ENCODE data around the gene EYS. TPM values are rescaled to one million over a fixed set of nuclear protein-coding genes. Genes with fewer than 3 reads are reported as not detected.

The EYS gene
- total RNA-seq, 1 experiment from 2014 or later, result not detected

DNA sequence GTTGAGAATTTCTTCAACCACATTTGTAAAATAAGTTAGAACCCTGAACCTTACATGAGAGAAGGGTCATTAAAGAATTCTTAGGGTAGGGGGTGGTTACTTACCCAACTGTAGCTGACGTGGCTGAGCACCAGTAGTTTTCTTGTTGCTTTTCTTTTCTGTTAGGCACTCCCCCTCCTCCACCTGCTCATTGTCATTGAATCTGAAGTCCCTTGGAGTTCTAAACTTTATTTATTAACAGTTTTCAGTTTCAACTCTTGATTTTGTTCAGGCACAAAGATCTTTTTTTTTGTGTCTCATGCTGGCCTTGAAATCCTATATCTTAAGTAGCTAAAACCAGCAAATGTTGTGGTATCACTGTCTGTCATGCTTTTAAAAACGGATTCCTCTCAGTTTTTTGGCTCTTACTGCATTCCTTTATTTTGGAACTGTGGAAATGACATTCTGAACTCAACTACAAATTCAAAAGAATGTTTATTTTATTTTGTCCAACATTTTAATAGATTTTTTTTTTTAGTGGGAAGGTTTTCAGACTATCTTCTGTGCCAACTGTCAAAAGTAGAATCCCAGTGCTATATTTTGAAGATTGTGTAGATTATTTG, 1606.2 kb downstream of the EYS start:
- no peak for DNase-seq
- Mint-ChIP-seq H3K4me1 (ENCODE audit: low read depth, unreplicated experiment) (no peaks in the 10 kb centered on the region), H3K4me3 (ENCODE audit: unreplicated experiment) (no peak overlapping the region), H3K27me3 (ENCODE audit: insufficient read depth, unreplicated experiment) (no peaks in the 10 kb centered on the region), H3K27ac (ENCODE audit: unreplicated experiment) (no peak overlapping the region), H3K9me3 (ENCODE audit: unreplicated experiment) (peaks cover 11% of the 10 kb centered on the region), H3K36me3 (ENCODE audit: insufficient read depth, unreplicated experiment) (no peaks in the 10 kb centered on the region)
- Histone ChIP-seq H3K4me3 (ENCODE audit: low read depth, low read length) (no peak overlapping the region), H3K36me3 (ENCODE audit: control insufficient read depth, insufficient read depth, low read length) (no peaks in the 10 kb centered on the region), H3K27me3 (replicated peaks; ENCODE audit: control insufficient read depth, insufficient read depth, low read length) (no peaks in the 10 kb centered on the region), H3K9me3 (no peaks in the 10 kb centered on the region), H3K4me1 (no peaks in the 10 kb centered on the region)
- no TSS peak for BruUV-seq (replicated peaks)
- TF ChIP-seq, protein P1, sequence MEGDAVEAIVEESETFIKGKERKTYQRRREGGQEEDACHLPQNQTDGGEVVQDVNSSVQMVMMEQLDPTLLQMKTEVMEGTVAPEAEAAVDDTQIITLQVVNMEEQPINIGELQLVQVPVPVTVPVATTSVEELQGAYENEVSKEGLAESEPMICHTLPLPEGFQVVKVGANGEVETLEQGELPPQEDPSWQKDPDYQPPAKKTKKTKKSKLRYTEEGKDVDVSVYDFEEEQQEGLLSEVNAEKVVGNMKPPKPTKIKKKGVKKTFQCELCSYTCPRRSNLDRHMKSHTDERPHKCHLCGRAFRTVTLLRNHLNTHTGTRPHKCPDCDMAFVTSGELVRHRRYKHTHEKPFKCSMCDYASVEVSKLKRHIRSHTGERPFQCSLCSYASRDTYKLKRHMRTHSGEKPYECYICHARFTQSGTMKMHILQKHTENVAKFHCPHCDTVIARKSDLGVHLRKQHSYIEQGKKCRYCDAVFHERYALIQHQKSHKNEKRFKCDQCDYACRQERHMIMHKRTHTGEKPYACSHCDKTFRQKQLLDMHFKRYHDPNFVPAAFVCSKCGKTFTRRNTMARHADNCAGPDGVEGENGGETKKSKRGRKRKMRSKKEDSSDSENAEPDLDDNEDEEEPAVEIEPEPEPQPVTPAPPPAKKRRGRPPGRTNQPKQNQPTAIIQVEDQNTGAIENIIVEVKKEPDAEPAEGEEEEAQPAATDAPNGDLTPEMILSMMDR (IDR thresholded peaks at IDR 0.05; ENCODE audit: insufficient read depth in 1 of 2, low read depth in 1 of 2, low read length in 1 of 2, severe bottlenecking in 1 of 2, unreplicated experiment in 1 of 2), result no peak
- intact Hi-C loops (cut with micrococcal nuclease; ENCODE audit: unreplicated experiment), result no loop called here
- ChIA-PET POLR2A (no interaction called here), CTCF (no interaction called here)

DNA sequence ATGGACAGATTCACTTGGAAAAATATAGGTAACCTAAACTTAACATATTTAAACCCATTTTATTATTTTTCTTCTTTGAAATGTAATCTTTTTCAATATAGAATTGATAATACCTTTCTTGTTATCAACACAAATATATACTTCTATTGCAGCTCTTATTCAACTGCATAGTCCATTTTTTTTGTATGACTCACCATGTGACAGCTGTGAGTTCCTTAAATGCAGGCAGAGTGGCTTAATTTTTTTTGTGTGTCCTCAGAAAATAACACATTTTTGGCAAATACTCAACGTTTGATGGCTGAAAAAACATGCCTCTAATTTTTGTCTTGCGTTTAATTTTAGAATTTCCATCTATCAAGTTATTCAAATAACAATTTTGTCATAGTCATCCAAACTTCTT, 1616.7 kb downstream of the EYS start:
- Mint-ChIP-seq H3K4me1 (ENCODE audit: low read depth, unreplicated experiment) (peaks cover 9% of the 10 kb centered on the region), H3K27me3 (ENCODE audit: insufficient read depth, unreplicated experiment) (no peaks in the 10 kb centered on the region), H3K9me3 (ENCODE audit: unreplicated experiment) (peaks cover 38% of the 10 kb centered on the region), H3K4me3 (ENCODE audit: unreplicated experiment) (no peak overlapping the region), H3K36me3 (ENCODE audit: insufficient read depth, unreplicated experiment) (no peaks in the 10 kb centered on the region), H3K27ac (ENCODE audit: unreplicated experiment) (no peak overlapping the region)
- ChIA-PET POLR2A (no interaction called here), CTCF (no interaction called here)
- BruUV-seq (replicated peaks), result no TSS peak
- peaks cover 1% of the 10 kb centered on the region; the same call in 1 of the 2 replicates for H3K36me3 ChIP-seq (ENCODE audit: control insufficient read depth, insufficient read depth, low read length)
- H3K4me3 ChIP-seq (ENCODE audit: low read depth, low read length), result no peak overlapping the region
- H3K27me3 ChIP-seq (replicated peaks; ENCODE audit: control insufficient read depth, insufficient read depth, low read length), result no peaks in the 10 kb centered on the region
- intact Hi-C loops (cut with micrococcal nuclease; ENCODE audit: unreplicated experiment), result no loop called here
- H3K9me3 ChIP-seq, result no peaks in the 10 kb centered on the region
- TF ChIP-seq, protein P1 (IDR thresholded peaks at IDR 0.05; ENCODE audit: insufficient read depth in 1 of 2, low read depth in 1 of 2, low read length in 1 of 2, severe bottlenecking in 1 of 2, unreplicated experiment in 1 of 2), result no peak
- DNase-seq, result no peak
- peaks cover 5% of the 10 kb centered on the region; the same call in 1 of the 2 replicates for H3K4me1 ChIP-seq

DNA sequence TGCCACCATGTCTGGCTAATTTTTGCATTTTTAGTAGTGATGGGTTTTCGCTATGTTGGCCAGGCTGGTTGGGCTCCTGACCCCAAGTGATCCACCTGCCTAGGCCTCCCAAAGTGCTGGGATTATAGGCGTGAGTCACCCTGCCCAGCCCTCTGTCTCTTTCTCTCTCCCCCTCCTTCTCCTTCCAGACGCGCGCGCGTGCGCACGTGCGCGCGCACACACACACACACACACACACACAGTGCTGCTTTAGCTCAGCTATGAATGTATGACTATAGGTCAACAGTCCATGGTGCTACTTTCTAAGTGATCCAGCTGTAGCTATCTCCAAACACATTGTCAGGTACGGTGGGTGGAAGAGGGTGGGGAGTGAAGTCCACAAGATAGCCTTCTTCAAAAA, 1621.9 kb downstream of the EYS start:
- CTCF ChIA-PET, result interaction anchor here (1.4 to 1.7 kb wide), 2 partner anchors 173 to 195 kb away, joined by 5 read pairs; no protein-coding TSS in a partner anchor
- Mint-ChIP-seq H3K36me3 (ENCODE audit: insufficient read depth, unreplicated experiment) (no peaks in the 10 kb centered on the region), H3K4me1 (ENCODE audit: low read depth, unreplicated experiment) (peaks cover 26% of the 10 kb centered on the region), H3K27ac (ENCODE audit: unreplicated experiment) (peak overlapping the region; percentile 40), H3K4me3 (ENCODE audit: unreplicated experiment) (peak overlapping the region; percentile 32), H3K27me3 (ENCODE audit: insufficient read depth, unreplicated experiment) (no peaks in the 10 kb centered on the region), H3K9me3 (ENCODE audit: unreplicated experiment) (peaks cover 17% of the 10 kb centered on the region)
- BruUV-seq (replicated peaks), result no TSS peak
- TF ChIP-seq, protein P1 (IDR thresholded peaks at IDR 0.05; ENCODE audit: insufficient read depth in 1 of 2, low read depth in 1 of 2, low read length in 1 of 2, severe bottlenecking in 1 of 2, unreplicated experiment in 1 of 2), result no peak
- Histone ChIP-seq H3K4me1 (peaks cover 24% of the 10 kb centered on the region), H3K36me3 (ENCODE audit: control insufficient read depth, insufficient read depth, low read length) (peaks cover 1% of the 10 kb centered on the region; the same call in 1 of the 2 replicates), H3K9me3 (no peaks in the 10 kb centered on the region), H3K27me3 (replicated peaks; ENCODE audit: control insufficient read depth, insufficient read depth, low read length) (no peaks in the 10 kb centered on the region), H3K4me3 (ENCODE audit: low read depth, low read length) (no peak overlapping the region)
- DNase-seq, result peak; percentile 10 to 40
- POLR2A ChIA-PET, result no interaction called here
- intact Hi-C loops (cut with micrococcal nuclease; ENCODE audit: unreplicated experiment), result loop anchor here (2.0 kb wide), 3 partner anchors 38 to 166 kb away; no protein-coding TSS in a partner anchor

Data from Caco-2 (cell line).